GM20000 (cell line): ENCODE measurements around the gene HIRA.

Source experiments
- DNase-seq: peaks from one replicate; pipeline ENCODE4 v3.0.0; 2012; ENCODE audit warnings: low spot score
- TF ChIP-seq, protein P1 (sequence below): IDR thresholded peaks from 2 replicates; pipeline ENCODE4 v1.5.1; 2012; ENCODE audit warnings: mild to moderate bottlenecking, control low read depth; ENCODE audit errors: extremely low read depth, missing control alignments

The HIRA gene

GRCh38 chr22:19422440-19423301 is 8.9 kb downstream of the HIRA start:
- TF ChIP-seq, protein P1, sequence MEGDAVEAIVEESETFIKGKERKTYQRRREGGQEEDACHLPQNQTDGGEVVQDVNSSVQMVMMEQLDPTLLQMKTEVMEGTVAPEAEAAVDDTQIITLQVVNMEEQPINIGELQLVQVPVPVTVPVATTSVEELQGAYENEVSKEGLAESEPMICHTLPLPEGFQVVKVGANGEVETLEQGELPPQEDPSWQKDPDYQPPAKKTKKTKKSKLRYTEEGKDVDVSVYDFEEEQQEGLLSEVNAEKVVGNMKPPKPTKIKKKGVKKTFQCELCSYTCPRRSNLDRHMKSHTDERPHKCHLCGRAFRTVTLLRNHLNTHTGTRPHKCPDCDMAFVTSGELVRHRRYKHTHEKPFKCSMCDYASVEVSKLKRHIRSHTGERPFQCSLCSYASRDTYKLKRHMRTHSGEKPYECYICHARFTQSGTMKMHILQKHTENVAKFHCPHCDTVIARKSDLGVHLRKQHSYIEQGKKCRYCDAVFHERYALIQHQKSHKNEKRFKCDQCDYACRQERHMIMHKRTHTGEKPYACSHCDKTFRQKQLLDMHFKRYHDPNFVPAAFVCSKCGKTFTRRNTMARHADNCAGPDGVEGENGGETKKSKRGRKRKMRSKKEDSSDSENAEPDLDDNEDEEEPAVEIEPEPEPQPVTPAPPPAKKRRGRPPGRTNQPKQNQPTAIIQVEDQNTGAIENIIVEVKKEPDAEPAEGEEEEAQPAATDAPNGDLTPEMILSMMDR = no peak
- DNase-seq = no peak

- TF ChIP-seq, protein P1 = no peak
Observed at GRCh38 chr22:19420321-19420720, 11.2 kb downstream of the HIRA start.

DNA sequence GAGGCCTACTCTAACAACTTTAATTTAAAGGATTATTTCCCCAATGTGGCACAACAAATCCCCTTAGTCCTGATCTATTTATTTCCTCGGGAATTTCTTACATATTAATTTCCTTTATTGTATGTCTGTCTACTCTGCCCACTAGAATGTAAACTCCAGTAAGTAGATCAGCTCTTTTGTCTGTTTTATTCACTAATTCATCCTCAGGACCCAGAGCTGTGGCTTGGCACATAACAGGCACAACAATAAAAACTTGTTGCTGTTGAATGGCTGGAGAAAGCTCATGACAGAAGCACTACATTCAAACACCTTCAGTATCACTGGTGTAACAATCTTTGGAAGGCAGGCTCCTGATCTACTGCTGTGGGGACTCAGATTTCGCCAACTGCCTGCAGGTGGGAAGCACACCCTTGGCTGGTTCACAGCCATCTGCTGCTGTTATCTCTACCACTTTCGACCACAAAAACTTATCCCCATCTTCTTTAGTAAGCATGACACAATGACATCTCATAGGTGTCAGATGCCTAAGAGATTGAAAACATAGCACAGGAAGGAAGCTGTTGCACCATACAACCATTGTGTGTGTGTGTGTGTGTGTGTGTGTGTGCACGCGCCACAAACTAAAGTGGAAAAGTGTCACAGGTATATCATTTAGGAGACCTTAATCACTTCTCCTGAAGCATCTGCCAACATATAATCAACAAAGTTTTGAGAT is 11.9 kb downstream of the HIRA start:
- DNase-seq = peak; percentile 45
- TF ChIP-seq, protein P1 = no peak

More at GRCh38 chr22:19420321-19420720, 11.2 kb downstream of the HIRA start:
- no peak for DNase-seq

DNA sequence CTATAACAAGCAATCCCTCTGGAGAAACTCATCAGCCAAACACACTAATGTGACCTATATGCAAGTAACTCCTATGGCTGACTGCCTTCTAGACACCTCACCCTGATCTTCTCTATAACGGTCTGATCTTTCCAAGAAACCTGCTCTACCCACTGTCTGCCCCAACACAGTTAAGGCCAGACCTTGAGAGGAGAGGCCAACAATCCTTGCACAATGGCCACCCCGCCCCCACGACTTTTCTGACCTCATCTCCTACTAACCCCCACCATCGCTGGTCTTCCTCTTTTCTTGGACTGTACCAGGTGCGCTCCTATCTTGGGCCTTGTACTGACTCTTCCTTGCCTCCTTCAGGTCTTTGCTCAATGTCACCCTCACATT is 12.5 kb downstream of the HIRA start:
- DNase-seq = peak; percentile 17
- TF ChIP-seq, protein P1 = no peak

DNA sequence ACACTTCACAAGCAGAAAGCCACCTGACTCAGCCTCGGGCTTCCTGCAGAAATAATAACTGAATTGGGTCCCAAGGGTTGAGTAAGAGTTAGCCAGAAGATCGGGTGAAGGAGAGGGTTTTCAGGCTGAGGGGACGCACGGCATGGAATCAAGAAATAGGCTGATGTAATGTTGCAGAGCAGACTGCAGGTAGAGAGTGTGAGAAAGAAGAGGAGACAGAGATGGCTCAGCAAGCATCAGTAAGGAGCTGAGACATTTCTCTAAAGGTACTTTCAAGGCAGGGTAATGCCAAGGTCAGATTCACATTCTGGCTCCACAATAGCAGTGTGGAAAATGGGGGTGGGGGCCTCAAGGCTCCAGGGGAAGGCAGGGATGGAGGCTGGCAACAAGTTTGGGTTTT is 18.6 kb downstream of the HIRA start:
- TF ChIP-seq, protein P1 = no peak
- DNase-seq = no peak

- no peak for DNase-seq
- TF ChIP-seq, protein P1 = no peak
Observed at GRCh38 chr22:19412478-19412877, 19.1 kb downstream of the HIRA start.

- no peak for DNase-seq
- TF ChIP-seq, protein P1 = no peak
Observed at GRCh38 chr22:19411690-19412045, 19.9 kb downstream of the HIRA start.
